ENCODE results near the gene RAET1G. TPM values are rescaled to one million over a fixed set of nuclear protein-coding genes. Genes with fewer than 3 reads are reported as not detected.
A peak's percentile ranks its signal among the peaks of the same experiment; 100 is the strongest.

The RAET1G gene
- total and polyA plus RNA-seq, 9 of the 15 experiments (the other 6 are each of a cell fraction or from before 2014, with no cell fraction given): 0.11 TPM; not detected in 8

- TF ChIP-seq MGA (IDR thresholded peaks at IDR 0.05): no peak
- TF ChIP-seq ZBTB9 (CRISPR knock-in tag; IDR thresholded peaks at IDR 0.05): no peak
- TF ChIP-seq ZNF764 (CRISPR knock-in tag; IDR thresholded peaks at IDR 0.05; ENCODE audit: low read depth): no peak
- no peak for TF ChIP-seq ZNF449 (CRISPR knock-in tag; IDR thresholded peaks at IDR 0.05)
- TF ChIP-seq ARID2 (IDR thresholded peaks at IDR 0.05): peak; percentile 90
- TF ChIP-seq EP300 (IDR thresholded peaks at IDR 0.05; ENCODE audit: low read length): 0 out of 2 replicates have a peak, but pooled peaks have one; percentile 20
- no peak for TF ChIP-seq POLR2H (tag; IDR thresholded peaks at IDR 0.05; ENCODE audit: low read depth)
- TF ChIP-seq HDAC1 (IDR thresholded peaks at IDR 0.05): no peak
- TF ChIP-seq ARID3A (IDR thresholded peaks at IDR 0.05; ENCODE audit: borderline replicate concordance, low read depth, low read length): no peak
- no peak for TF ChIP-seq MXI1 (IDR thresholded peaks at IDR 0.05; ENCODE audit: low read depth, low read length)
- TF ChIP-seq CCAR2 (IDR thresholded peaks at IDR 0.05; ENCODE audit: low read depth, low read length): no peak
These were observed 3.3 kb upstream of the RAET1G start (continued) for GRCh38 chr6:149925974-149926777.
